Breast epithelium (tissue), 4 donors: ENCODE data around the gene GTPBP10. TPM values are rescaled to one million over a fixed set of nuclear protein-coding genes. Genes with fewer than 3 reads are reported as not detected.
A peak's percentile ranks its signal among the peaks of the same experiment; 100 is the strongest.

ENCODE experiments used
- DNase-seq, 2 donors: peaks; one replicate each; pipeline ENCODE4 v3.0.0-alpha.2; 2019; ENCODE audit warnings: low spot score in 2 of 2
- H3K27ac ChIP-seq, 2 donors: fragments of 200-600 bp; sonication (generic) in 1 of 2; one replicate each; pipeline ENCODE4 v1.5.1; 2016 to 2019; ENCODE audit warnings: mild to moderate bottlenecking in 1 of 2
- H3K27me3 ChIP-seq, 2 donors: fragments of 200-600 bp; sonication (generic) in 1 of 2; one replicate each; pipeline versions ENCODE4 v1.5.1 to v1.6.0; 2017 to 2019; ENCODE audit warnings: control low read depth in 1 of 2, mild to moderate bottlenecking in 1 of 2
- H3K36me3 ChIP-seq: fragments of 200-600 bp; one replicate; pipeline ENCODE4 v1.5.1; 2019
- H3K4me1 ChIP-seq, 2 donors: fragments of 200-600 bp; sonication (generic); one replicate each; pipeline ENCODE4 v1.5.1; 2016 to 2019; ENCODE audit warnings: control low read depth in 1 of 2
- H3K4me3 ChIP-seq, 3 donors: fragments of 200-600 bp; sonication (generic); 1 replicate in 2 of 3; 2 replicates in 1 of 3; pipeline ENCODE4 v1.5.1; 2016 to 2019; ENCODE audit warnings: mild to moderate bottlenecking in 3 of 3, moderate library complexity in 2 of 3
- H3K9me3 ChIP-seq, 2 donors: fragments of 200-600 bp; sonication (generic) in 1 of 2; one replicate each; pipeline ENCODE4 v1.5.1; 2016 to 2019; ENCODE audit warnings: control low read depth in 1 of 2
- CTCF ChIP-seq, 3 donors: fragments of 450-650 bp; IDR thresholded peaks; one replicate each; pipeline ENCODE4 v1.5.1; 2016 to 2017; ENCODE audit warnings: antibody characterized with exemption in 3 of 3, mild to moderate bottlenecking in 3 of 3, moderate library complexity in 3 of 3
- POLR2A ChIP-seq: fragments of 450-650 bp; IDR thresholded peaks from one replicate; pipeline ENCODE4 v1.6.1; 2016; ENCODE audit warnings: antibody characterized with exemption, mild to moderate bottlenecking, moderate library complexity
- POLR2AphosphoS5 ChIP-seq, 3 donors: sonication (generic); formaldehyde crosslinking; IDR thresholded peaks; one replicate each; pipeline ENCODE4 v1.6.1; 2017; ENCODE audit warnings: antibody characterized with exemption in 3 of 3
- intact Hi-C: fragments of 100-400 bp; cut with DNase I; formaldehyde crosslinking; loops from one replicate; pipeline ENCODE4 v1.15.1; 2023; ENCODE audit warnings: low total_unique reads
- total RNA-seq, 3 donors: library from RNA; depleted of rRNA; stranded (reverse); fragments of >200 nt; gene quantifications; one replicate each; pipeline ENCODE4 v1.1.0, GENCODE V29; 2016

GTPBP10 gene
- total RNA-seq, 3 donors from 2014 or later = 21.3 to 27.2 (median 22.3) TPM

GRCh38 chr7:90403174-90404113, 56.9 kb downstream of the GTPBP10 start, which contains the start of gene CLDN12:
Gene CLDN12 (plus strand): TSS chr7:90403461. CDS start chr7:90412677, 9,216 bp downstream.
- DNase-seq = peak; percentile 85 to 86
- intact Hi-C loops = no loop called here
- peak within 1 kb of the TSS; percentile 62 to 75 (median 66) for H3K4me3 ChIP-seq
- no peaks in the 10 kb centered on the region for H3K36me3 ChIP-seq
- H3K27me3 ChIP-seq = no peaks in the 10 kb centered on the region
- H3K4me1 ChIP-seq = peaks cover 0 to 5% of the 10 kb centered on the region in 2 donors
- H3K9me3 ChIP-seq = no peaks in the 10 kb centered on the region
- H3K27ac ChIP-seq = peak within 1 kb of the TSS; percentile 94 to 97
- TF ChIP-seq POLR2AphosphoS5 (IDR thresholded peaks at IDR 0.05) (peak; percentile 70 to 84 (median 81)), POLR2A (peak; percentile 55), CTCF (IDR thresholded peaks at IDR 0.05) (peak in 1 of 3 donors; percentile 9)

- Histone ChIP-seq H3K4me3 (peak overlapping the region in 1 of 3 donors; percentile 75), H3K27me3 (no peaks in the 10 kb centered on the region), H3K36me3 (no peaks in the 10 kb centered on the region), H3K27ac (peak overlapping the region; percentile 94 to 97), H3K4me1 (peaks cover 0 to 5% of the 10 kb centered on the region in 2 donors), H3K9me3 (no peaks in the 10 kb centered on the region)
- intact Hi-C loops = no loop called here
- TF ChIP-seq CTCF (IDR thresholded peaks at IDR 0.05) = no peak
- TF ChIP-seq POLR2AphosphoS5 (IDR thresholded peaks at IDR 0.05) = no peak
- TF ChIP-seq POLR2A = no peak
- no peak for DNase-seq
Observed at GRCh38 chr7:90404777-90405176, 58.3 kb downstream of the GTPBP10 start.

GRCh38 chr7:90407484-90407821, 60.9 kb downstream of the GTPBP10 start:
- peak overlapping the region; percentile 37 to 57 for H3K27ac ChIP-seq
- intact Hi-C loops = no loop called here
- H3K4me3 ChIP-seq = no peak overlapping the region
- no peaks in the 10 kb centered on the region for H3K9me3 ChIP-seq
- no peaks in the 10 kb centered on the region for H3K27me3 ChIP-seq
- peaks cover 0 to 5% of the 10 kb centered on the region in 2 donors for H3K4me1 ChIP-seq
- DNase-seq = no peak
- TF ChIP-seq POLR2AphosphoS5 (IDR thresholded peaks at IDR 0.05) = no peak
- no peak for TF ChIP-seq POLR2A
- TF ChIP-seq CTCF (IDR thresholded peaks at IDR 0.05) = no peak
- no peaks in the 10 kb centered on the region for H3K36me3 ChIP-seq

GRCh38 chr7:90408142-90408541, 61.6 kb downstream of the GTPBP10 start:
- H3K36me3 ChIP-seq = no peaks in the 10 kb centered on the region
- no peak for DNase-seq
- peak overlapping the region in 1 of 2 donors; percentile 57 for H3K27ac ChIP-seq

More at GRCh38 chr7:90408142-90408541, 61.6 kb downstream of the GTPBP10 start:
- TF ChIP-seq CTCF (IDR thresholded peaks at IDR 0.05) (no peak), POLR2A (no peak), POLR2AphosphoS5 (IDR thresholded peaks at IDR 0.05) (no peak)
- Histone ChIP-seq H3K4me1 (peaks cover 0 to 5% of the 10 kb centered on the region in 2 donors), H3K4me3 (no peak overlapping the region), H3K27me3 (no peaks in the 10 kb centered on the region), H3K9me3 (no peaks in the 10 kb centered on the region)
- intact Hi-C loops = no loop called here
